T-helper 2 cell (primary cell): ENCODE measurements around the gene PPFIA1.
"Not testable (repeated sequence)": the region's sequence is repeated elsewhere in the genome, so short reads cannot be mapped to it uniquely, and the experiment has no call there.

Experiments
- DNase-seq, 5 experiments: peaks; one replicate each; pipeline versions ENCODE4 v3.0.0 to v3.0.0-alpha.2; 2012 to 2022

The PPFIA1 gene

DNA sequence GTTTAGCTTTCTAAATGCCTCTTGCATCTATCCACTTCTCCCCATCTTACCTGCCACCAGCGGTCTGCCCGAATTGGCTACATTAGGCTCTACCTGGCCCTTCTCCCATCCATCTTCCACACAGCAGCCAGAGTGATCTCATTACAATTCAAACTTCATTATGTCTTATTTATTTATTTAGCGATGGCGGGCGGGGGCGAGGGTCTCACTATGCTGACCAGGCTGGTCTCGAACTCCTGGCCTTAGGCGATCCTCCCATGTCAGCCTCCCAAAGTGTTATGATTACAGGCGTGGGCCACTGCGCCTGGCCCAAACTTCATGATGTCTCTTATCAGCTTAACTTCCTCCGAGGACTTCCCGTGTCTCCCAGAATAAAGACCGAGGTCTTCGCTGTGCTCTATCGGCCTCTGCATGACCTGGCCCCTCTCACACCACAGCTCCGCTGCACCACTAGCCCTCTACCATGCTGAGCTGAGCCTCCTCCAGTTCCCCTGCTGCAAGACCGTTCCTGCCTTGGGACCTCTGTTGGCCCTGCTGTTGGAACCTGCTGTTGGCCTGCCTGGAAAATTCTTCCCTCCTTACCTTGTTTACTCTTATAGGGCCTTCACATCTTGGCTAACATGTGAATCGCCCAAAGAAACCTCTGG lies 127.0 kb downstream of the PPFIA1 start:
- no peak for DNase-seq

DNA sequence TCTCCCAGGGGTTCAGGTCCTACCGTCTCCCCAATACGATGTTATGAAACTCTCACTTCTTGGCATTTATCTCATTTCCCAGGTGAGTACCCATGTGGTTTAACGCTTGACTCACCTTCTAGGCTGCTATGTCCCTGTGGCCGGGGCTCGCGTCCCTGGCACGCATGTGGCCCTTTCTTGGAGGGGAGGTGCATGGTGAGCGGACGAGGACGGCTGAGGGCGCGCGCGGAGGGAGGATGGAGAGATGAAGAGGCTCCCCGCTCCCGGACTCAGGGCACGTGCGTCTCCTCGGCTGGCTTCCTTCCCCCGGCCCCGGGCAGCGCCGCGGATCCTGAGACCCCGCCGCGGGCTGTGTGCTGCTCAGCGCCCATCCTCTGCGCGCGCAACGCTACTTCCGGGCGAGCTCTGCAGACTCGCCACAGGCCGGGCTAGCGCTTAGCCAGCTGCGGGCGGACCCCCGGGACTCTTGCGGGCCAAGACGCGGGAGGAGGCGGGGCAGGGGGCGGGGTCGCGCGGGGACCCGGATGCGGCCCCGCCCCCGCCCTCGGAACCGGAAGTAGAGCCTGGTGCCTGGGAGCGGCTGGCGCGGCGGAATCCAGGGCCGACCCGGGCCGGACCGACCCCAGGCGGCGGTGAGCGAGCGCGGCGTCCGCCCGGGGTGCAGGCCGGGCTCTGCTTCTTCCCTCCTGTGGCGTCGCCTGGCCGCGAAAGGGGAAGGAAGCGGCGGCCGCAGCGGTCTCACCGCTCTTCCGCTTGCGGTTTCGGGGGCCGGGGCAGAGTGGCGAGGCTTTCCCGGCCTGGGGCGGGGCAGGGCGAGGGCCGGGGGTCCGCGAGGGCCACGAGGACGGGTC lies 127.7 kb downstream of the PPFIA1 start, which contains the start of gene CTTN:
TSS of gene CTTN (plus strand) at position 547 of the 851 bp plus-strand sequence. CDS start 8,769 bp downstream, outside the sequence.
- peak; percentile 27 to 71 (median 40) for DNase-seq

DNA sequence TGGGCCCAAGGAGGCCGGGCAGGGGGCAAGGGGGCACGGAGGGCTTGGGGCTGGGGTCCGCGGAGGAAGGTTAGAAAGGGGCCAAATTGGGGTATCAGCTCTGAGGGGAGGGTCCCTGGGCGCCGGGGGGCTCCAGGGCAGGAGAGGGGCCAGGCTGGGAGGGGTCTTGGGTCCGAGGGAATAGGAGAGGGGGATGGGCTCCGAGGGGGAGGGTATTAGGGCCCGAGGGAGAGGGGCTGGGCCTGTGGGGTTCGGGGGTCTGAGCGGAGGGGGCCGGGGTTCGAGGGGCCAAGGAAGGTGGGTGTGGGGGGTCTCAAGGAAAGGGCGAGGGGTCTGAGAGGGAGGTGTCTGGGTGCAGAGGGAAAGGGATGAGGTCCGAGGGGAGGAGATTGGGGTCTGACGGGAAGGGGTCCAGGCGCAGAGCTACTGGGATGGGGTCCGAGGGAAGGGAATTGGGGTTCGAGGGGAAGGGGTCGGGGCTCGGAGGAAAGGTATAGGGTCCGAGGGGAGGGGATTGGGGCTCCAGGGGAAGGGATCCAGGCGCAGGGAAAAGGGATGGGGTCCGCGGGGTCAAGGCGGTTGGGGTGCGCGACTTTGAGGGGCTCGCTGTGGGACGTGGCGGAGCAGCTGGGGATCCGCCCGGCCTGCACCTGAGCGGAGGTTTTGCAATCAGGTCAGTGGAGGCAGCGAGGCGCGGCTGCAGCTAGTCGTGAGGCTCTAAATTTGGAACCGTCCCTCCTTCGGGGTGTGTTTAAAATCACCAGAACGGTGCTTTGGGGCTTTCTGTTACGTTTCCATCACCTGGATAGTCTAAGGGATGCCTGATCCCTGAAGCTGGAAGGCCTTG lies 128.6 kb downstream of the PPFIA1 start:
- no peak for DNase-seq

DNA sequence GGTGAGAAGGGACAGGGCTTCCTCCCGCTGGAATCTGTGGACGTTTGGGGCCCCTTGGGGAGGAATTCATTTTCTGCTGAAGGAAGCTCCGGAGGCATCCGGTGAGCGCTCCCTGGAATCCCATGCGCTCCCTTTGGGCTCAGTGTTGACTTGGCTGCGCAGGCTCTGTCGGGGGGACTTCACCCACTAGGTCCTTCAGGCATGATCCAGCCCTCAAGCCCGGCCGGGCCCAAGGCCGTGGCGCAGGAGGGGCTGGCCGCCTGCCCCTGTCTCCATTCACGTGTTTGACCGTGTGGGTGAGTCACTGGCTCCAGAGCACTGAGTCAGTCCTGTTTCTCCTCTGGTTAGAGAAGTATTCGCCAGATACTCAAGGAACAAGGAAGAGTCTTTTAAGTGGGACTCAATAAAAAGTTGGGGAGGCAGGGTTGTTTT lies 129.2 kb downstream of the PPFIA1 start:
- no peak for DNase-seq

DNA sequence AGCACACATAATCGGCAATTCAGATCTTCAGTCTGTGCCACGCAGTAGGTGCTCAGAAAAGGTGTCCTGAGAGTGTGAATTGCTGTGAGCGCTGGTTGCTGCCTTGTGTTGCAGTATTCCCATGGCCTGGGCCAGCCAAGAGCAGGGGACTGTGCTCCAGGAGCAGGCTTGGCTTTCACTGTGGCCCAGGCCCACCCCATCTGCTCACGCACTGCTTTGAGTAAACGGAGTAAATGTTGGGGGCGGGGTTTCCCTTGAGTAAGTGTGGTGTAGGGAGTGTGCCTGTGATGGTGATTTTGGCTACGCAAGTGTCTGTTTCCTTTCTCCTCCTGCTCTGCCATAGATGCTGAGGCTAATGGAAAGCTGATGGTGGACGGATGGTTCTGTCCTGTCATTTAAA lies 130.2 kb downstream of the PPFIA1 start:
- DNase-seq = no peak

- no peak for DNase-seq
Observed at GRCh38 chr11:70402016-70402415, 131.5 kb downstream of the PPFIA1 start.

GRCh38 chr11:70402685-70403084 lies 132.2 kb downstream of the PPFIA1 start:
- peak in 1 of 5 experiments; percentile 5 for DNase-seq

GRCh38 chr11:70404244-70404643 lies 133.8 kb downstream of the PPFIA1 start:
- no peak for DNase-seq

DNA sequence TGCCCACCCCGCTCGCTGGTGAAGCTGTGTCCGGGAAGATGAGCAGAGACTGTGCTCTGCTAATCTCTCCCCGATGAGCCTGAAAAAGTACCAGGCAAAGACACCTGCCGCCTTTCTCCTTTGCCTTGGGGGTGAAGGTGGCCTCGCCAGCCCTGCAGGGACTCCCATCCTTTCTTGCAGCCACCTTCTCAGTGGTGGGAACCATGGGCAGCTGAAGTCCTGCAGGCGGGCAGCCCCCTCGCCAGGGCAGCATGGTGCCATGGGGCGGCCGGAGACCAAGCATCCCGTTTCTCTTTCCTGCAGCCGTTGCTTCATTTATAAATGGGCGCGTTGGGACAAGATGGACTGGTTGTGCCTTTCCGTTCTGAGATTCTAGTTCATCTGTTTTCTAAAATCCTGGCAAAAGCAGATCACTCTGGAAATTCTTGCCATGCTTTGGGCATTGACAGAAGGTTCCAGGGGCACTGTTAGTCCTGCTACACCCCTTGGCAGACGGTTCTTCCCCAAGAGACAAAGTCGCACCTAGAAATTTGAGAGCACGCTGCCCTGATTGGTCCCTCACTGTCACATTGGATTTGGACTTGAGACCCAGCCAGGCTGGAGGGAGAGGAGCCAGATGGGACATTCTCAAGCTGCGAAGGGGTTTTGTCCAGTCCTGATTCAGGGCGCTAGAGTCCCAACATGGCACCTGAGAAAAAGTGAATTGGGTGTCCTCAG lies 135.3 kb downstream of the PPFIA1 start:
- no peak for DNase-seq

DNA sequence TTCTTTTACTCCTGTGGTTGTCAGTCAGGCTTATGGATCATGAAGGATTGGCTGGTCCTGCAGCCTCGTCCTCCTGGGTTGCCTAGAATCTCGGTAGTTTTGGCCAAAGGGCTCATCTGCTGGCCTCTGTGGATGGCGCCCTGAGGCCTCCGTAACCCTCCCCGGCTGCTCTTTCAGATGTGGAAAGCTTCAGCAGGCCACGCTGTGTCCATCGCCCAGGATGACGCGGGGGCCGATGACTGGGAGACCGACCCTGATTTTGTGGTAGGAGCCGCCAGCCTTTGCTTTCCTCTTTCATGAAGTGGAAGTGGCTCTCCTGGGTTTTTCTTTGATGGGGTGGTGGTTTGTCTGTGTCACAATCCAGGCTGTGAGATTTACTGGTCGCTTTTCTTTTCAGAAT lies 136.6 kb downstream of the PPFIA1 start:
- no peak for DNase-seq

DNA sequence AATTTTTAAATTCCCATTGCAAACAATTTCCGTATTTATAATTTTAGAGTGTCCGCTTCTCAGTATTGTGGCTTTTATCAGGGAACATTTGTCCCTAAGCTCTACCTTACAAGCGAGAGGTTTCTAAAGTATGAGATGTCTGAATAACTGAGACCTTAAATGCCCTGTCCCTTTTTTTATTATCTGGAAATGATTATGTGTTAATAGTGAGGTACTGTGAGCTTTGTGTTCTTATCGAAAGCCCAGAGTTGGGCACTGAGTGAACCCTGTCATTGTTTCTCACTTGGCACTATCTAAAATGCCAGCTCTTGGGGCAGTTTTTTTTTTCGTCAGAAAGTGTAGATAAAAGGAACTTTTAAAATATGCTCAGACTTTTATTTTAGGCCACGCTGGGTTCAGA lies 137.3 kb downstream of the PPFIA1 start:
- DNase-seq = no peak

- DNase-seq = not testable (repeated sequence)
Observed at GRCh38 chr11:70408326-70408725, 137.8 kb downstream of the PPFIA1 start.

DNA sequence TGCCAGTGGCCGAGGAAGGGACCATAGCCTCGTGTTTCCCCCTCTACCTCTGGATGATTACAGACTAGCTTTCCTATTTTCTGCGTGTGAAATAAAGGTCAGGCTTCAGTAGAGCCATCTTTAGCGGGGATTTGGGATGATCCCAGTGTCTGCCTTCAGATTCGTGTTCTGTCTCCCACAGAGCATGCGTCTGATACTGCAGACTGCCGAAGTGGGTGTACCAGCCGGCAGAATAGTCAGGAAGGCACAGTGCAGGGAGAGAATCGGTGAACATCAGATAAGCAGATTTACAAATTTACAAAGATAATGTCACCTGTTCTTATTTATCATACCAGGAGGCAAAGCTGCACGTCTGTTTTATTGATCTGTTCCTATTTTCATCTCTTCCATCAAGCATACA lies 138.9 kb downstream of the PPFIA1 start:
- DNase-seq = no peak

DNA sequence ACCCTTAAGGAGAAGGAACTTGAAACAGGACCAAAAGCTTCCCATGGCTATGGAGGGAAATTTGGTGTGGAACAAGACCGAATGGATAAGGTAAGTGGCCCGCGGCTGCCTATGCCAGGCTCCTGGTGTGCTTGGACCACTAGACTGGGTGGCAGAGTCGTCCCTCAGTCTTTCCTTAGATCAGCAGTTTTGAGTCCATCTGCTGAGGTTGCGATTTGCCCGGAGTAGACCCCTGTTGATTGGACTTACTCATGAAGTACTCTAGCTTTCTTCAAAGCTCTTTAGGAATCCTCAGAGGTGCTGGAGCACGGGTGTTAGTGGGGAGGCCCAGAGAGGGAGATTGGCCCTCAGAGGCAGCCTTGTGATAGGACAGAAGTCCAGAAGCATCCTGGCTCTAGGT lies 139.4 kb downstream of the PPFIA1 start:
- no peak for DNase-seq

GRCh38 chr11:70410276-70411205 lies 140.1 kb downstream of the PPFIA1 start:
- no peak for DNase-seq

DNA sequence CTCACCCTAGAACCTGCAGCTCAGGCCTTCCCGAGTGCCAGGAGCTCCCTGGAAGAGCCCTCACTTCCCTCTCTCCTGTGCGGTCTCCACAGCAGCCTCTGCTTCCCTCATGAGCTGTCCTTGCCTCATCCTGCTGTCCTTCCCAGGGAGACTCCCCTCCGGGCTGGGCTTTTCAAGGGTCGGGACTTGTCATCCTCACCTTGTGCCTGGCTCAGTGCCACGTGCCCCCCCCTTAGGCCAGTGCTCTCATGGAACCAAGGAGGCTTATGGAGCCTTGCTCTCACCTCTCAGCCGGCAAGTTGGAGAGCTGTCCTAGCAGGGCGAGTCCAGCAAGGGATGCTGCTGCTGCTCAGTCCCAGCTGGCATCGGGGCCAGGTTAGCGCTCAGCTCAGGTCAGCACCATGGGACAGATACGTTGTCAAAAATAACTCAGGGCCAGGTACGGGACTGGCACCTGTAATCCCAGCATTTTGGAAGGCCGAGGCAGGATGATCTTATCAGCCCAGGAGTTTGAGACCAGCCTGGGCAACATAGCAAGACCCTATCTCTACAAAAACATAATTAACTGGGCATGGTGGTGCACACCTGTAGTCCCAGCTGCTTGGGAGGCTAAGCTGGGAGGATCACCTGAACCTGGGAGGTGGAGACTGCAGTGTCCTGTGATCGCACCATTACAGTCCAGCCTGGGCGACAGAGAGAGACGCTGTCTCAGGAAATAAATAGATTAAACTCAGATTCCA lies 141.4 kb downstream of the PPFIA1 start:
- DNase-seq = no peak

DNA sequence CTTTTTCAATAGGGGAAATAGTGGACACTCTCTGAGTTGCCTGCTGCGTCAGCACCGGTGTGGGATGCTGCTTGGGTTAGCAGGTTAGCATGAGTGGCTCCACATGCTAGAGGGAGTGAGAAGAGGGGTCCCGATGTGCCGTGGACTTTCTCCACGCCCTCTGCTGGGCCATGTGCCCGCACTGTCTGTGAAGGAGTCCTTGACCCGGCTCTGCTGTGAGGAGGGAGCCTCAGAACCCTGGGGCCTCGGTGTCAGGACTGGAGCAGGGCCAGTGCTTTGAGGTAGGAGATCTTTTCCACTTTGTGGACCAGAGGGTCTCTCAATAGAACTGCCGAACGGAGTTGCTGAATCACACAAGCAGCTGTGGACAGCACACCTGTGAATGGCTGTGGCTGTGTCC lies 142.7 kb downstream of the PPFIA1 start:
- DNase-seq = no peak

DNA sequence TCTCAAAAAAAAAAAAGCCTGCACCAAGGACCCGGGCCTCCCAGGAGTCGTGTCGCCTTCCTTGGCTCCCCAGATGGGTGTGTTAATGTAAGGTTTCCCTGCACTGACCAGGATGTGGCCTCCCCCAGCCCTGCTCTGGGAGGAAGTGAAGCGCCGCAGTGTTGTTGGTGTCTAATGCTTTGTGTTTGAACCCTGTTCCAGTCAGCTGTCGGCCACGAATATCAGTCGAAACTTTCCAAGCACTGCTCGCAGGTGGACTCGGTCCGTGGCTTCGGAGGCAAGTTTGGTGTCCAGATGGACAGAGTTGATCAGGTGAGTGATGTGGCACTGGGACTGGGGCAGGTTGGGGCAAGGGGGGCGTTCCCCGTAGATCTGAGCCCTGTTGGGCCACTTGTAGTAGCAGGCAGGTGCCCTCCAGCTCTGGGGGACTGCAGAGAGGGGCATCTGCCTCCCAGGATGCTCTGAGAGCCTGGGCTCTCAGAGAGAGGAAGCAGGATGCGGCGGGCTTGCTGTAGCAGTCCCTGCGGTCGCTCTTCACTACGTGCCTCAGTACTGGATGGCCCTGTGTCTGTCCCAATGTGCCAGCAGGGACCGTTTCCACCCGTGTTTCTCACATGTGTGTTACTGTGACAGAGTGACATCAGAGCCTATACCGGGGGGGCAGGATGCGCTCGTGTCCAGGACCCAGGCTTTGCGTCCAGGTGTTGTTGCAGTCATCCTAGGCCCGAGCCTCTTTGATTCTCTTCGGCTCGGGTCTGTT lies 144.0 kb downstream of the PPFIA1 start:
- DNase-seq = no peak

GRCh38 chr11:70415191-70415590 lies 144.7 kb downstream of the PPFIA1 start:
- no peak for DNase-seq
